K562 (cell line): Measurements from ENCODE around the gene HOXC4. TPM values are rescaled to one million over a fixed set of nuclear protein-coding genes. Genes with fewer than 3 reads are reported as not detected.
A peak's percentile ranks its signal among the peaks of the same experiment; 100 is the strongest.

ENCODE experiments used
- ATAC-seq: fragments of 200-7000 bp; cut with Tn5 transposase; 3 replicates; pipeline ENCODE4 v1.9.1; 2020; ENCODE audit warnings: moderate library complexity
- BruUV-seq: library from RNA; stranded (reverse); fragments of 400-500 nt; replicated peaks from 2 replicates; lab custom pipeline; 2021; lab: Mats Ljungman, UMichigan
- CTCF ChIA-PET: fragments of 300-600 bp; formaldehyde crosslinking; extraction: SDS; loops from one replicate; lab custom pipeline; 2021; ENCODE audit warnings: low intra/inter-chr PET ratio; lab: Yijun Ruan, JAX
- POLR2A ChIA-PET: fragments of 300-600, 350-650 bp; sonication (Branson Sonifier 250); formaldehyde crosslinking; extraction: SDS; loops from one replicate; lab custom pipeline; 2021; ENCODE audit warnings: antibody characterized with exemption, inconsistent platforms; lab: Yijun Ruan, JAX
- DNase-seq, 4 experiments: peaks; one replicate each; pipeline versions ENCODE4 v3.0.0 to v3.0.0-alpha.2; 2011 to 2018; ENCODE audit warnings: low spot score in 3 of 4, mixed read lengths in 3 of 4; ENCODE audit errors: extremely low read depth in 1 of 4
- FAIRE-seq: peaks from 2 replicates; lab custom pipeline; 2011; peaks lifted over from hg19 to GRCh38; lab: Jason Lieb, UNC
- H2AFZ ChIP-seq: 2 replicates; pipeline ENCODE4 v1.6.0; 2011; ENCODE audit warnings: low read depth, low read length, control low read depth, inconsistent platforms
- H3K27ac ChIP-seq: fragments of 200-600 bp; 3 replicates; pipeline ENCODE4 v1.8.0; 2011; ENCODE audit warnings: low read depth, mild to moderate bottlenecking, control low read depth, inconsistent platforms, low read length, moderate library complexity, mixed read lengths; ENCODE audit errors: extremely low read depth
- H3K27me3 ChIP-seq, 2 experiments: fragments of 300-600 bp in 1 of 2; 2 replicates in 1 of 2; 3 replicates in 1 of 2; pipeline versions ENCODE4 v1.6.0 to v1.8.0; 2011; ENCODE audit warnings: inconsistent platforms in 2 of 2, low read length in 2 of 2, mild to moderate bottlenecking in 1 of 2, mixed read lengths in 1 of 2, moderate library complexity in 1 of 2; ENCODE audit not compliant: control insufficient read depth in 2 of 2, insufficient read depth in 2 of 2
- H3K36me3 ChIP-seq: fragments of 300-600 bp; 3 replicates; pipeline ENCODE4 v1.8.0; 2011; ENCODE audit warnings: mild to moderate bottlenecking, low read length, inconsistent platforms; ENCODE audit not compliant: control insufficient read depth, insufficient read depth
- H3K4me1 ChIP-seq, 2 experiments: fragments of 200-600 bp in 1 of 2; replicated peaks in 1 of 2; 2 replicates in 1 of 2; 3 replicates in 1 of 2; pipeline versions ENCODE4 v1.5.1 to v1.8.0; 2011; ENCODE audit warnings: inconsistent platforms in 2 of 2, low read length in 2 of 2, mild to moderate bottlenecking in 1 of 2, mixed read lengths in 1 of 2, moderate library complexity in 1 of 2; ENCODE audit not compliant: control insufficient read depth in 2 of 2, insufficient read depth in 2 of 2
- H3K4me2 ChIP-seq: 2 replicates; pipeline ENCODE4 v1.6.1; 2011; ENCODE audit warnings: low read length, control low read depth, inconsistent platforms, mixed read lengths; ENCODE audit not compliant: insufficient read depth
- H3K4me3 ChIP-seq: fragments of 200-600 bp; sonication (generic), shearing (Covaris generic); 2 replicates; pipeline ENCODE4 v1.5.1; 2016; ENCODE audit warnings: control low read depth, inconsistent platforms
- H3K79me2 ChIP-seq: fragments of 200-600 bp; 3 replicates; pipeline ENCODE4 v1.8.0; 2011; ENCODE audit warnings: low read length, inconsistent platforms; ENCODE audit not compliant: control insufficient read depth, insufficient read depth
- H3K9ac ChIP-seq, 2 experiments: 2 replicates each; pipeline versions ENCODE4 v1.6.0 to v1.6.1; 2011; ENCODE audit warnings: low read depth in 2 of 2, low read length in 2 of 2, control low read depth in 1 of 2, inconsistent platforms in 1 of 2, mild to moderate bottlenecking in 1 of 2, mixed read lengths in 1 of 2; ENCODE audit not compliant: insufficient read depth in 1 of 2
- H3K9me1 ChIP-seq: one replicate; pipeline ENCODE4 v1.6.0; 2011; ENCODE audit warnings: inconsistent platforms, mild to moderate bottlenecking, low read length, moderate library complexity; ENCODE audit not compliant: control insufficient read depth, insufficient read depth
- H3K9me3 ChIP-seq: replicated peaks from 2 replicates; pipeline ENCODE4 v1.5.1; 2011; ENCODE audit warnings: low read depth, low read length, inconsistent platforms; ENCODE audit not compliant: control insufficient read depth, insufficient read depth
- H4K20me1 ChIP-seq: replicated peaks from 2 replicates; pipeline ENCODE4 v1.6.1; 2011; ENCODE audit warnings: low read length, inconsistent platforms, mixed read lengths; ENCODE audit not compliant: control insufficient read depth, insufficient read depth
- CBX8 ChIP-seq: fragments of 200-600 bp; sonication (generic); IDR thresholded peaks from 2 replicates; pipeline ENCODE4 v1.6.1; 2012; ENCODE audit warnings: borderline replicate concordance, mixed run types, low read depth, mild to moderate bottlenecking, moderate library complexity, mixed read lengths, low read length, control low read depth, inconsistent platforms; ENCODE audit not compliant: poor library complexity, severe bottlenecking; ENCODE audit errors: extremely low read depth
- HNRNPLL ChIP-seq: fragments of 200-400 bp; formaldehyde crosslinking; IDR thresholded peaks from 2 replicates; pipeline ENCODE4 v1.6.1; 2017; ENCODE audit warnings: low read length, low read depth, mild to moderate bottlenecking; ENCODE audit not compliant: poor library complexity, severe bottlenecking
- NFXL1 ChIP-seq: fragments of 450-650 bp; formaldehyde crosslinking; IDR thresholded peaks from 2 replicates; pipeline ENCODE4 v1.4.0; 2021; ENCODE audit warnings: mild to moderate bottlenecking
- WGBS: fragments of 100-300 bp; shearing (Covaris generic); methylation state at CpG from one replicate; pipeline ENCODE4 v1.1.6; 2016; ENCODE audit warnings: low coverage, mixed read lengths; ENCODE audit not compliant: insufficient coverage; ENCODE audit errors: missing lambda C conversion rate; 5-methylcytosine and 5-hydroxymethylcytosine counted together
- in situ Hi-C: fragments of 300-500 bp; cut with MboI; formaldehyde crosslinking; loops from 4 replicates; pipeline ENCODE4 v1.15.0; 2018; ENCODE audit warnings: inconsistent platforms, mixed read lengths
- intact Hi-C: fragments of 100-400 bp; cut with micrococcal nuclease; formaldehyde crosslinking; loops from 2 replicates; pipeline ENCODE4 v1.14.2; 2022
- polyA plus RNA-seq, 8 experiments: library from polyadenylated mRNA; depleted of rRNA in 4 of 8; stranded (reverse) in 5 of 8; unstranded in 3 of 8; fragments of >200 nt; fragmentation: Nextera tagmentation in 2 of 8; fragmentation: Illumina TruSeq in 1 of 8; extraction: Ambion mirVana in 2 of 8; extraction: Trizol in 1 of 8; gene quantifications; 2 replicates each; pipeline versions ENCODE4 v1.2.1 to v1.2.3, GENCODE V29; 2011 to 2014; ENCODE audit warnings: inconsistent platforms in 1 of 8, missing spikeins in 1 of 8
- total RNA-seq, 7 experiments: library from RNA; depleted of rRNA in 6 of 7; stranded (reverse); fragments of >200 nt in 6 of 7; fragmentation: Illumina TruSeq in 2 of 7; extraction: Trizol in 2 of 7; gene quantifications; 2 replicates each; pipeline versions ENCODE4 v1.2.1 to v1.2.3, GENCODE V29; 2011 to 2021; ENCODE audit warnings: low replicate concordance in 1 of 7
- TF ChIP-seq, protein P1 (sequence below), 2 experiments: fragments of 450-650 bp; formaldehyde crosslinking in 1 of 2; IDR thresholded peaks; 2 replicates each; pipeline versions ENCODE4 v1.4.0 to v1.6.1; 2014 to 2020; ENCODE audit warnings: mild to moderate bottlenecking in 2 of 2, borderline replicate concordance in 1 of 2, low read depth in 1 of 2

Gene HOXC4
- total and polyA plus RNA-seq, 9 of the 15 experiments (the other 6 are each of a cell fraction or from before 2014, with no cell fraction given), result 0.06 to 1.5 (median 0.44) TPM; not detected in 1

DNA sequence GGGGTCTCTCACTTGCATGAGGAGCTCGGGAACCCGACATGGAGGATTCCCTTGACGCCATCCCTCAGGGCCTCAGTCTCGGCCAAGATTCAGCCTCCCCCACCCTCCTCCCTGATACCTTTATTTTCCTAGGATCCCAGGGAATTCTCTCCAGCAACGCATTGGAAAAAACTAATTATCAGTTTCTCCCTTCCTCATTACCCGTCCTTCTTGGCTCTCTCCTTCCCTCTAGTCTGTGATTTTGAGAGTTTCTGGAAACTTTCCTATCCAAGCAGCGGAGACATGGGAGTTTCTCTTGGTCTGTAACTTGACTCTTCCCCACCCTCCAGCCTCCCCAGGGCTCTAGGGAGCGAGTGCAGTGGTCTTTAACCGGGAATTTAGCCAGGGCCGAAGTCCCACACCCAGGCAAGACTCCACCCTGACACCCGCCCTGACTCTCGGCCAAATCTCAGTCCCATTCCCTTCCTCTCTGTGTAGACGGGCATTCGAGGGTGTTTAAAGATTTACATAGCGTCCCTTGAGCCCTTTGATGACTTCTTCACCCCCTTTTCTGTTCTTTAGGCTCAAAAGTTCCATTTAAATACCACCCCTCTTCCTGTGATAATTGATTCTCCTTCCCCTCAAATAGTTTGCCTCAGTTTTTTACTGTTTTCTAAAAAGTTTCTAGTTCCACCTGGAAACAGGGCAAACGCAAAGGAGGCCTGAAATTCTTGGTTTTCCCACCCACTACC is 14.1 kb upstream of the HOXC4 start:
- peaks cover 12 to 13% of the 10 kb centered on the region in 2 experiments; a peak in 3 of 5 replicates for H3K27me3 ChIP-seq
- in situ Hi-C loops, result loop anchor here (5.0 kb wide), 1 partner anchor 93 kb away; no protein-coding TSS in a partner anchor
- WGBS, result 12% methylated on average over 16 of the region's 16 CpGs
- H3K4me3 ChIP-seq, result no peak overlapping the region
- no TSS peak for BruUV-seq
- intact Hi-C loops, result no loop called here
- H3K79me2 ChIP-seq, result no peaks in the 10 kb centered on the region
- ChIA-PET POLR2A (interaction anchor here (1.0 to 1.1 kb wide), 2 partner anchors 10 to 12 kb away, joined by 3 read pairs; no protein-coding TSS in a partner anchor), CTCF (no interaction called here)
- DNase-seq (no peak), FAIRE-seq (no peak), ATAC-seq (no peak; the same call in 2 of the 3 replicates)
- peaks cover 0 to 5% of the 10 kb centered on the region in 2 experiments; a peak in 3 of 5 replicates for H3K4me1 ChIP-seq
- H3K9ac ChIP-seq, result no peak overlapping the region
- peak overlapping the region; percentile 27; the same call in 1 of the 2 replicates for H3K4me2 ChIP-seq
- no peak overlapping the region for H3K27ac ChIP-seq
- H4K20me1 ChIP-seq, result no peaks in the 10 kb centered on the region
- TF ChIP-seq HNRNPLL, result no peak
- no peaks in the 10 kb centered on the region for H3K36me3 ChIP-seq
- no peaks in the 10 kb centered on the region for H3K9me3 ChIP-seq
- H3K9me1 ChIP-seq, result no peaks in the 10 kb centered on the region
- H2AFZ ChIP-seq, result peak overlapping the region; percentile 56

- peak overlapping the region; percentile 56 for H2AFZ ChIP-seq
- no TSS peak for BruUV-seq
- ATAC-seq (peak; percentile 89), DNase-seq (peak; percentile 65 to 97 (median 96)), FAIRE-seq (peak; percentile 96)
- H3K79me2 ChIP-seq, result no peaks in the 10 kb centered on the region
- ChIA-PET POLR2A (interaction anchor here (1.1 kb wide), 1 partner anchor 12 kb away, joined by 3 read pairs; no protein-coding TSS in a partner anchor), CTCF (no interaction called here)
- no peak overlapping the region for H3K9ac ChIP-seq
- no peak overlapping the region for H3K27ac ChIP-seq
- no peaks in the 10 kb centered on the region for H3K9me3 ChIP-seq
- H3K4me3 ChIP-seq, result no peak overlapping the region
- in situ Hi-C loops, result no loop called here
- WGBS, result 18% methylated on average over 3 of the region's 4 CpGs
- no peaks in the 10 kb centered on the region for H3K9me1 ChIP-seq
- no peaks in the 10 kb centered on the region for H4K20me1 ChIP-seq
- H3K4me2 ChIP-seq, result peak overlapping the region; percentile 27; the same call in 1 of the 2 replicates
- intact Hi-C loops, result no loop called here
- peaks cover 17% of the 10 kb centered on the region in 2 experiments; a peak in 3 of 5 replicates for H3K27me3 ChIP-seq
- peaks cover 0 to 4% of the 10 kb centered on the region in 2 experiments; a peak in 3 of 5 replicates for H3K4me1 ChIP-seq
- no peaks in the 10 kb centered on the region for H3K36me3 ChIP-seq
- TF ChIP-seq NFXL1 (CRISPR knock-in tag), result no peak
- TF ChIP-seq CBX8, result no peak
- TF ChIP-seq, protein P1, sequence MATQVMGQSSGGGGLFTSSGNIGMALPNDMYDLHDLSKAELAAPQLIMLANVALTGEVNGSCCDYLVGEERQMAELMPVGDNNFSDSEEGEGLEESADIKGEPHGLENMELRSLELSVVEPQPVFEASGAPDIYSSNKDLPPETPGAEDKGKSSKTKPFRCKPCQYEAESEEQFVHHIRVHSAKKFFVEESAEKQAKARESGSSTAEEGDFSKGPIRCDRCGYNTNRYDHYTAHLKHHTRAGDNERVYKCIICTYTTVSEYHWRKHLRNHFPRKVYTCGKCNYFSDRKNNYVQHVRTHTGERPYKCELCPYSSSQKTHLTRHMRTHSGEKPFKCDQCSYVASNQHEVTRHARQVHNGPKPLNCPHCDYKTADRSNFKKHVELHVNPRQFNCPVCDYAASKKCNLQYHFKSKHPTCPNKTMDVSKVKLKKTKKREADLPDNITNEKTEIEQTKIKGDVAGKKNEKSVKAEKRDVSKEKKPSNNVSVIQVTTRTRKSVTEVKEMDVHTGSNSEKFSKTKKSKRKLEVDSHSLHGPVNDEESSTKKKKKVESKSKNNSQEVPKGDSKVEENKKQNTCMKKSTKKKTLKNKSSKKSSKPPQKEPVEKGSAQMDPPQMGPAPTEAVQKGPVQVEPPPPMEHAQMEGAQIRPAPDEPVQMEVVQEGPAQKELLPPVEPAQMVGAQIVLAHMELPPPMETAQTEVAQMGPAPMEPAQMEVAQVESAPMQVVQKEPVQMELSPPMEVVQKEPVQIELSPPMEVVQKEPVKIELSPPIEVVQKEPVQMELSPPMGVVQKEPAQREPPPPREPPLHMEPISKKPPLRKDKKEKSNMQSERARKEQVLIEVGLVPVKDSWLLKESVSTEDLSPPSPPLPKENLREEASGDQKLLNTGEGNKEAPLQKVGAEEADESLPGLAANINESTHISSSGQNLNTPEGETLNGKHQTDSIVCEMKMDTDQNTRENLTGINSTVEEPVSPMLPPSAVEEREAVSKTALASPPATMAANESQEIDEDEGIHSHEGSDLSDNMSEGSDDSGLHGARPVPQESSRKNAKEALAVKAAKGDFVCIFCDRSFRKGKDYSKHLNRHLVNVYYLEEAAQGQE (IDR thresholded peaks at IDR 0.05; ENCODE audit: borderline replicate concordance), result peak; percentile 34
- TF ChIP-seq, protein P1 (CRISPR knock-in tag; IDR thresholded peaks at IDR 0.05; ENCODE audit: low read depth), result no peak
Measured at GRCh38 chr12:54040148-54040494, 13.5 kb upstream of the HOXC4 start.
